ENCODE results near the gene DCAF6. TPM values are rescaled to one million over a fixed set of nuclear protein-coding genes. Genes with fewer than 3 reads are reported as not detected.

DCAF6 gene
- total RNA-seq, 2 donors from 2014 or later: 21.4 to 32.3 TPM

GRCh38 chr1:168095476-168095875, 159.0 kb downstream of the DCAF6 start:
- Histone ChIP-seq H3K9me3 (ENCODE audit: control insufficient read depth, low read length) (no peaks in the 10 kb centered on the region), H3K36me3 (ENCODE audit: control insufficient read depth, insufficient read depth, low read length) (peaks cover 67% of the 10 kb centered on the region), H3K27ac (ENCODE audit: low read depth, low read length) (no peak overlapping the region), H3K4me1 (ENCODE audit: control insufficient read depth, insufficient read depth, low read length) (peaks cover 10% of the 10 kb centered on the region), H3K4me3 (ENCODE audit: low read length) (no peak overlapping the region), H3K9ac (ENCODE audit: extremely low read depth, low read length, poor library complexity, severe bottlenecking) (no peak overlapping the region), H3K27me3 (ENCODE audit: control insufficient read depth, insufficient read depth, low read length, poor library complexity, severe bottlenecking) (no peaks in the 10 kb centered on the region)
- Mint-ChIP-seq H3K4me1 (no peaks in the 10 kb centered on the region), H3K36me3 (ENCODE audit: low read depth) (peaks cover 41% of the 10 kb centered on the region), H3K27ac (no peak overlapping the region), H3K4me3 (no peak overlapping the region), H3K9me3 (no peaks in the 10 kb centered on the region), H3K27me3 (ENCODE audit: insufficient read depth) (no peaks in the 10 kb centered on the region)
- no peak for DNase-seq
- no peak for TF ChIP-seq CTCF (conservative IDR thresholded peaks at IDR 0.05)
- WGBS, 2 experiments (ENCODE audit: insufficient coverage in 1 of 2, insufficient read length in 1 of 2): 96 to 100% methylated on average over 4 to 6 of the region's 6 CpGs

- Histone ChIP-seq H3K4me1 (ENCODE audit: control insufficient read depth, insufficient read depth, low read length) (peaks cover 10% of the 10 kb centered on the region), H3K27me3 (ENCODE audit: control insufficient read depth, insufficient read depth, low read length, poor library complexity, severe bottlenecking) (no peaks in the 10 kb centered on the region), H3K9ac (ENCODE audit: extremely low read depth, low read length, poor library complexity, severe bottlenecking) (no peak overlapping the region), H3K27ac (ENCODE audit: low read depth, low read length) (no peak overlapping the region), H3K4me3 (ENCODE audit: low read length) (no peak overlapping the region), H3K36me3 (ENCODE audit: control insufficient read depth, insufficient read depth, low read length) (peaks cover 68% of the 10 kb centered on the region), H3K9me3 (ENCODE audit: control insufficient read depth, low read length) (no peaks in the 10 kb centered on the region)
- Mint-ChIP-seq H3K4me1 (no peaks in the 10 kb centered on the region), H3K27me3 (ENCODE audit: insufficient read depth) (no peaks in the 10 kb centered on the region), H3K4me3 (no peak overlapping the region), H3K9me3 (no peaks in the 10 kb centered on the region), H3K36me3 (ENCODE audit: low read depth) (peaks cover 38% of the 10 kb centered on the region), H3K27ac (no peak overlapping the region)
- 94 to 96% methylated on average over 22 to 27 of the region's 27 CpGs for WGBS, 2 experiments (ENCODE audit: insufficient coverage in 1 of 2, insufficient read length in 1 of 2)
- TF ChIP-seq CTCF (conservative IDR thresholded peaks at IDR 0.05): no peak
- no peak for DNase-seq
These were observed 160.0 kb downstream of the DCAF6 start for GRCh38 chr1:168096296-168097165.

GRCh38 chr1:168097921-168098528, 161.5 kb downstream of the DCAF6 start:
- Histone ChIP-seq H3K27me3 (ENCODE audit: control insufficient read depth, insufficient read depth, low read length, poor library complexity, severe bottlenecking) (no peaks in the 10 kb centered on the region), H3K36me3 (ENCODE audit: control insufficient read depth, insufficient read depth, low read length) (peaks cover 79% of the 10 kb centered on the region), H3K4me1 (ENCODE audit: control insufficient read depth, insufficient read depth, low read length) (peaks cover 4% of the 10 kb centered on the region), H3K4me3 (ENCODE audit: low read length) (no peak overlapping the region), H3K27ac (ENCODE audit: low read depth, low read length) (no peak overlapping the region), H3K9ac (ENCODE audit: extremely low read depth, low read length, poor library complexity, severe bottlenecking) (no peak overlapping the region), H3K9me3 (ENCODE audit: control insufficient read depth, low read length) (no peaks in the 10 kb centered on the region)
- no peak overlapping the region for H3K4me3 Mint-ChIP-seq
- no peaks in the 10 kb centered on the region for H3K4me1 Mint-ChIP-seq
- H3K27me3 Mint-ChIP-seq (ENCODE audit: insufficient read depth): no peaks in the 10 kb centered on the region
- no peak for DNase-seq
- H3K36me3 Mint-ChIP-seq (ENCODE audit: low read depth): peaks cover 47% of the 10 kb centered on the region
- TF ChIP-seq CTCF (conservative IDR thresholded peaks at IDR 0.05): no peak
- H3K27ac Mint-ChIP-seq: no peak overlapping the region
- H3K9me3 Mint-ChIP-seq: no peaks in the 10 kb centered on the region
- WGBS, 2 experiments (ENCODE audit: insufficient coverage in 1 of 2, insufficient read length in 1 of 2): 92 to 94% methylated on average over 10 to 12 of the region's 12 CpGs

All from endodermal cell (in vitro differentiated cells).